Smooth muscle cell (in vitro differentiated cells): ENCODE results near the gene IBA57. TPM values are rescaled to one million over a fixed set of nuclear protein-coding genes. Genes with fewer than 3 reads are reported as not detected.

Source experiments
- DNase-seq: peaks from one replicate; lab custom pipeline; 2025; ENCODE audit not compliant: unreplicated experiment; lab: John Stamatoyannopoulos, UW
- H2AFZ ChIP-seq: fragments of 200-600 bp; sonication (generic); 2 replicates; pipeline ENCODE4 v1.6.0; 2016; ENCODE audit warnings: antibody characterized with exemption, low read depth, mild to moderate bottlenecking
- H3F3A ChIP-seq: fragments of 200-600 bp; sonication (generic); 2 replicates; pipeline ENCODE4 v1.6.0; 2017; ENCODE audit warnings: antibody characterized with exemption, low read depth
- H3K27ac ChIP-seq: fragments of 200-600 bp; sonication (generic); 2 replicates; pipeline ENCODE4 v1.5.1; 2016; ENCODE audit warnings: low read depth, mild to moderate bottlenecking
- H3K27me3 ChIP-seq: fragments of 200-600 bp; sonication (generic); 2 replicates; pipeline ENCODE4 v1.6.1; 2016; ENCODE audit warnings: low read depth, mild to moderate bottlenecking
- H3K36me3 ChIP-seq: fragments of 200-600 bp; sonication (generic); 2 replicates; pipeline ENCODE4 v1.5.1; 2016; ENCODE audit warnings: low read depth
- H3K4me1 ChIP-seq: fragments of 200-600 bp; sonication (generic); 2 replicates; pipeline ENCODE4 v1.5.1; 2016; ENCODE audit warnings: low read depth
- H3K4me2 ChIP-seq: fragments of 200-600 bp; sonication (generic); 2 replicates; pipeline ENCODE4 v1.6.0; 2016; ENCODE audit warnings: mild to moderate bottlenecking
- H3K4me3 ChIP-seq: fragments of 200-600 bp; sonication (generic); 2 replicates; pipeline ENCODE4 v1.5.1; 2016; ENCODE audit warnings: mild to moderate bottlenecking
- H3K79me2 ChIP-seq: fragments of 200-600 bp; sonication (generic); 2 replicates; pipeline ENCODE4 v1.6.0; 2016; ENCODE audit warnings: low read depth, mild to moderate bottlenecking
- H3K9ac ChIP-seq: fragments of 200-600 bp; sonication (generic); 2 replicates; pipeline ENCODE4 v1.6.0; 2016; ENCODE audit warnings: low read depth
- H3K9me3 ChIP-seq: fragments of 200-600 bp; sonication (generic); replicated peaks from 2 replicates; pipeline ENCODE4 v1.5.1; 2016; ENCODE audit warnings: low read depth
- H4K20me1 ChIP-seq: fragments of 200-600 bp; sonication (generic); 2 replicates; pipeline ENCODE4 v1.6.0; 2016; ENCODE audit warnings: low read depth
- WGBS: methylation state at CpG from one replicate; pipeline ENCODE4 v1.1.7; 2016; ENCODE audit warnings: low lambda C conversion rate; 5-methylcytosine and 5-hydroxymethylcytosine counted together
- polyA plus RNA-seq: library from polyadenylated mRNA; unstranded; fragments of >200 nt; fragmentation: Nextera tagmentation; extraction: Ambion mirVana; gene quantifications from 2 replicates; pipeline ENCODE4 v1.2.1, GENCODE V29; 2016
- total RNA-seq: library from RNA; depleted of rRNA; stranded (reverse); fragments of >200 nt; gene quantifications from 2 replicates; pipeline ENCODE4 v1.2.3, GENCODE V29; 2014
- TF ChIP-seq, protein P1 (sequence below): fragments of 200-600 bp; sonication (generic); IDR thresholded peaks from 2 replicates; pipeline ENCODE4 v1.5.1; 2017; ENCODE audit warnings: borderline replicate concordance, mild to moderate bottlenecking, antibody characterized with exemption; ENCODE audit not compliant: insufficient read depth, poor library complexity, severe bottlenecking

The IBA57 gene
- total and polyA plus RNA-seq, 2 experiments from 2014 or later, result 1.6 to 1.8 TPM

DNA sequence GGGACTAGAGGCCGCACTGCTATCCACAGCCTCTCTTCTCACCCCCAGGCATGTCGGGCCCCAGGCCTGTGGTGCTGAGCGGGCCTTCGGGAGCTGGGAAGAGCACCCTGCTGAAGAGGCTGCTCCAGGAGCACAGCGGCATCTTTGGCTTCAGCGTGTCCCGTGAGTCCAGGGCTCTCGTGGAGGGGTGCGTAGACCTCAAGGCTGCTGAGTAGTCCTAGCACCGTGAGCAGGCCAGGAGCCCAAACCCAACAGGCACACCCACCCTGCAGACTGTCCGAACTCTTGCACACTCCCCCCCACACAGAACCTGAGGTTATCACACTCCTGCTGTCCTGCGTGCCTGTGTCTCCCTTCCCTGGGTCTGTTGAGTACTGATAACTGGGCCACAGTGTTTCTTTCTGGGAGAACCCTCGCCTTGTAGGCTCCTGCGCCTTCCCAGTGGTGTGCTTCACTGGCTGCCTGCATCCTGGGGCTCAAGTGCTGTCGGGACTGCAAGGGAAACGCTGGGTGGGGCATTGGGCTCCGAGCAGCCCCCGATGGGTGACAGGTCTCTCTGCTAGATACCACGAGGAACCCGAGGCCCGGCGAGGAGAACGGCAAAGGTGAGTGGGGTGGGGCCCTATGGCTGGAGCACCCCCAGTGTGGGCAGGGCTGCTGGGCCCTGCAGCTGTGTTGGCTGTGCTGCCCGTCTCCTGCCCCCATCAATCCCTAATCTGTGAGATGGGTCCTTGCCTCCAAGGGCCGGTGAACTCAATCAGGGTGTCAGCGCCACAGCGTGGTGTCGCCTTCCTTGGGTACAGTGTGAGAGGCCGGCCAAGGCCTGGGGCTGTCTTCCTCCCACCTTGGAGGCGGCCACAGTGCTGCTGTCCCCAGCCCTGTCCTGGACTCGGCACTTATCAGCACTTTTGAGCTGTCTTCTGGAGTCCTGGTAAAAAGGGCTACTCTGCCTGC, 19.9 kb upstream of the IBA57 start:
- Histone ChIP-seq H3F3A (no peaks in the 10 kb centered on the region), H3K4me2 (no peak overlapping the region), H3K27ac (no peak overlapping the region), H3K4me3 (no peak overlapping the region), H3K9me3 (no peaks in the 10 kb centered on the region), H3K9ac (no peak overlapping the region), H3K79me2 (peaks cover 51% of the 10 kb centered on the region), H2AFZ (no peak overlapping the region), H4K20me1 (peaks cover 94% of the 10 kb centered on the region), H3K4me1 (peaks cover 19% of the 10 kb centered on the region), H3K27me3 (no peaks in the 10 kb centered on the region), H3K36me3 (no peaks in the 10 kb centered on the region)
- no peak for DNase-seq
- WGBS, result 97% methylated on average over 31 of the region's 31 CpGs
- TF ChIP-seq, protein P1, sequence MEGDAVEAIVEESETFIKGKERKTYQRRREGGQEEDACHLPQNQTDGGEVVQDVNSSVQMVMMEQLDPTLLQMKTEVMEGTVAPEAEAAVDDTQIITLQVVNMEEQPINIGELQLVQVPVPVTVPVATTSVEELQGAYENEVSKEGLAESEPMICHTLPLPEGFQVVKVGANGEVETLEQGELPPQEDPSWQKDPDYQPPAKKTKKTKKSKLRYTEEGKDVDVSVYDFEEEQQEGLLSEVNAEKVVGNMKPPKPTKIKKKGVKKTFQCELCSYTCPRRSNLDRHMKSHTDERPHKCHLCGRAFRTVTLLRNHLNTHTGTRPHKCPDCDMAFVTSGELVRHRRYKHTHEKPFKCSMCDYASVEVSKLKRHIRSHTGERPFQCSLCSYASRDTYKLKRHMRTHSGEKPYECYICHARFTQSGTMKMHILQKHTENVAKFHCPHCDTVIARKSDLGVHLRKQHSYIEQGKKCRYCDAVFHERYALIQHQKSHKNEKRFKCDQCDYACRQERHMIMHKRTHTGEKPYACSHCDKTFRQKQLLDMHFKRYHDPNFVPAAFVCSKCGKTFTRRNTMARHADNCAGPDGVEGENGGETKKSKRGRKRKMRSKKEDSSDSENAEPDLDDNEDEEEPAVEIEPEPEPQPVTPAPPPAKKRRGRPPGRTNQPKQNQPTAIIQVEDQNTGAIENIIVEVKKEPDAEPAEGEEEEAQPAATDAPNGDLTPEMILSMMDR, result no peak

DNA sequence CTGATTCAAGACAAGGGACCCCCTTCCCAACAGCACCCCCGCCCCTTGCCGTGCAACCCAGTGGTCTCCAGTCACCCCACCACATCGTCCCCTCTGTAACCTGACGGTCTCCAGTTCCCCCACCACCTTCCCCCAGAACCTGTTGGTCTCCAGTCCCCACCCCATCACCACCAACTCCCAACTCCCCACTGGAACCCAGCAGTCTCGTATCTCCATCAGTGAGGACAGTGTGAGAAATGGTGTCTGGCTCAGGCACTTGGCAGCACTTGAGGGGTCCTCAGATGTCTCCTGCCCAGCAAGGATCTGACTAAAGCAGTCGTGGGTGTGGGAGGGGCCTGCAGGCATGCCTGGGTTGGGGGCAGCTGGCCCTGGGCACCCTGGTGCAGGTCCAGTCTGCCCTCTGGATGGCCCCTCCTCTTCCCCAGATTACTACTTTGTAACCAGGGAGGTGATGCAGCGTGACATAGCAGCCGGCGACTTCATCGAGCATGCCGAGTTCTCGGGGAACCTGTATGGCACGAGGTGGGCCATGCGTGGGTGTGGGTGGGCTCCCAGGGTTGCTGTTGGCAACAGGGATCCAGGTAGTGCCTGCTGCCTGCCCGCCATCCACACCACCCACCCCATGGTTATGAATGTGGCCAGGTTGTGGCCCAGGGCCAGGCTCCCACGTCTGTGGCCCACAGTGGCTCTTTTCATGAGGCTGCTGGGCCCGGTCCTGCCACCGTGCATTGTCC, 19.0 kb upstream of the IBA57 start:
- no peak overlapping the region for H3K9ac ChIP-seq
- WGBS, result 88% methylated on average over 18 of the region's 18 CpGs
- H3K9me3 ChIP-seq, result no peaks in the 10 kb centered on the region
- H3K36me3 ChIP-seq, result no peaks in the 10 kb centered on the region
- TF ChIP-seq, protein P1, result no peak
- H3K4me3 ChIP-seq, result no peak overlapping the region
- no peaks in the 10 kb centered on the region for H3F3A ChIP-seq
- no peaks in the 10 kb centered on the region for H3K27me3 ChIP-seq
- peaks cover 42% of the 10 kb centered on the region for H3K79me2 ChIP-seq
- no peak overlapping the region for H3K27ac ChIP-seq
- no peak overlapping the region for H3K4me2 ChIP-seq
- H4K20me1 ChIP-seq, result peaks cover 92% of the 10 kb centered on the region
- no peak overlapping the region for H2AFZ ChIP-seq
- DNase-seq, result no peak
- peaks cover 10% of the 10 kb centered on the region for H3K4me1 ChIP-seq

DNA sequence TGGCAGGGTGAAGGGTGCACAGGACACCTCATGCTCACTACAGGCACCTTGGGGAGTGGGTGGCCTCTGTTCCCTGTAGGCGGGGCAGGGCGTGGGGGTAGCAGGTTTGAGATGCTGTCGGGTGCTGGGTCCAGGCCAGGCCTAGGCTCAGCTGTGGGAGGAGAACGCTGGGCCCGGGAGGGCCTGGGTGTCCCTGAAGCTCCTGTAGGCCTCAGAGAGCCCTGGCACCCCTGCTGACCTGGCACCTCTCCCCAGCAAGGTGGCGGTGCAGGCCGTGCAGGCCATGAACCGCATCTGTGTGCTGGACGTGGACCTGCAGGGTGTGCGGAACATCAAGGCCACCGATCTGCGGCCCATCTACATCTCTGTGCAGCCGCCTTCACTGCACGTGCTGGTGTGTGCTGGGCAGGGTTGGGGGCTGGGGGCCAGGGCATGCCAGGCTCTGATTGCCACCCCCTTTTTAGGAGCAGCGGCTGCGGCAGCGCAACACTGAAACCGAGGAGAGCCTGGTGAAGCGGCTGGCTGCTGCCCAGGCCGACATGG, 18.4 kb upstream of the IBA57 start:
- TF ChIP-seq, protein P1, result no peak
- H3K27ac ChIP-seq, result no peak overlapping the region
- H3K36me3 ChIP-seq, result no peaks in the 10 kb centered on the region
- peaks cover 86% of the 10 kb centered on the region for H4K20me1 ChIP-seq
- H3K27me3 ChIP-seq, result no peaks in the 10 kb centered on the region
- DNase-seq, result no peak
- no peak overlapping the region for H3K4me3 ChIP-seq
- H3F3A ChIP-seq, result no peaks in the 10 kb centered on the region
- H3K9ac ChIP-seq, result no peak overlapping the region
- H3K4me1 ChIP-seq, result peaks cover 8% of the 10 kb centered on the region
- H3K9me3 ChIP-seq, result no peaks in the 10 kb centered on the region
- peaks cover 36% of the 10 kb centered on the region for H3K79me2 ChIP-seq
- no peak overlapping the region for H2AFZ ChIP-seq
- 97% methylated on average over 20 of the region's 20 CpGs for WGBS
- H3K4me2 ChIP-seq, result no peak overlapping the region
